ENCODE measurements around the gene COMMD9.

GRCh38 chr11:36248436-36248835 lies 40.8 kb downstream of the COMMD9 start:
- no peak for TF ChIP-seq EZH2 (optimal IDR thresholded peaks at IDR 0.05; ENCODE audit: low read depth, low read length)
- no peak for TF ChIP-seq CTCF (IDR thresholded peaks at IDR 0.05; ENCODE audit: low read length)
- no peak for TF ChIP-seq EZH2phosphoT487 (IDR thresholded peaks at IDR 0.05; ENCODE audit: low read length)

Data from MM.1S (cell line).